ENCODE results near the gene STIMATE. TPM values are rescaled to one million over a fixed set of nuclear protein-coding genes. Genes with fewer than 3 reads are reported as not detected.

STIMATE gene
- total RNA-seq, 1 experiment from 2014 or later, result 15.7 TPM

DNA sequence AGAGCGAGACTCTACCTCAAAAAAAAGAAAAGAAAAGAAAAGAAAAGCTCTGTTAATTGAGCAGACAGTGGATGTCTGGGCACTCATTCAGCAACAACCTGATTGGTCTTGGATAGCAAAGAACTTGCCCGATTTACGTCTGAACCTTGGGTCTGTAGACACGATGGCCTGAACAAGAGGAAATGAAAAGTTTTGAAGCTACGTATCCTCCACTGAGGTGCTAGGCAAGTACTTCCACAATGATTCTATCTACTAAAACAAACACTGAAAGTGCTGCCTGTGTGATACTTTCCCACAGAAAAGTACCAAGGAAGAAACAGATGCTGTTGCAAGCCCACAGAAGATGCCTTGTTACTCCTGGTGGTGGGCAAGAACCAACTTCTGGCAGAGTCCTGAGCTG, 40.7 kb downstream of the STIMATE start:
- BruUV-seq (replicated peaks), result no TSS peak
- H3K9me3 ChIP-seq (ENCODE audit: control insufficient read depth, insufficient read depth, low read depth, low read length), result no peaks in the 10 kb centered on the region
- no peaks in the 10 kb centered on the region for H3K4me1 ChIP-seq (ENCODE audit: control insufficient read depth, insufficient read depth, low read length)
- in situ Hi-C loops (cut with HindIII; ENCODE audit: low pct_unique_long_range_greater_than_20kb, low sequenced_read_pairs) (no loop called here), intact Hi-C loops (cut with micrococcal nuclease; ENCODE audit: unreplicated experiment) (no loop called here)
- no peaks in the 10 kb centered on the region for H3K36me3 ChIP-seq (ENCODE audit: control insufficient read depth, insufficient read depth, low read length)
- H3K27ac ChIP-seq (ENCODE audit: low read length), result no peak overlapping the region
- ATAC-seq (no peak), DNase-seq (ENCODE audit: low read depth, low spot score) (no peak)
- TF ChIP-seq SIN3A (IDR thresholded peaks at IDR 0.05; ENCODE audit: borderline replicate concordance, insufficient read depth, low read depth, low read length) (no peak), POLR2AphosphoS5 (IDR thresholded peaks at IDR 0.05; ENCODE audit: low read depth, low read length) (no peak), TCF7L2 (IDR thresholded peaks at IDR 0.05; ENCODE audit: low read depth, low read length) (no peak)
- TF ChIP-seq, protein P1, sequence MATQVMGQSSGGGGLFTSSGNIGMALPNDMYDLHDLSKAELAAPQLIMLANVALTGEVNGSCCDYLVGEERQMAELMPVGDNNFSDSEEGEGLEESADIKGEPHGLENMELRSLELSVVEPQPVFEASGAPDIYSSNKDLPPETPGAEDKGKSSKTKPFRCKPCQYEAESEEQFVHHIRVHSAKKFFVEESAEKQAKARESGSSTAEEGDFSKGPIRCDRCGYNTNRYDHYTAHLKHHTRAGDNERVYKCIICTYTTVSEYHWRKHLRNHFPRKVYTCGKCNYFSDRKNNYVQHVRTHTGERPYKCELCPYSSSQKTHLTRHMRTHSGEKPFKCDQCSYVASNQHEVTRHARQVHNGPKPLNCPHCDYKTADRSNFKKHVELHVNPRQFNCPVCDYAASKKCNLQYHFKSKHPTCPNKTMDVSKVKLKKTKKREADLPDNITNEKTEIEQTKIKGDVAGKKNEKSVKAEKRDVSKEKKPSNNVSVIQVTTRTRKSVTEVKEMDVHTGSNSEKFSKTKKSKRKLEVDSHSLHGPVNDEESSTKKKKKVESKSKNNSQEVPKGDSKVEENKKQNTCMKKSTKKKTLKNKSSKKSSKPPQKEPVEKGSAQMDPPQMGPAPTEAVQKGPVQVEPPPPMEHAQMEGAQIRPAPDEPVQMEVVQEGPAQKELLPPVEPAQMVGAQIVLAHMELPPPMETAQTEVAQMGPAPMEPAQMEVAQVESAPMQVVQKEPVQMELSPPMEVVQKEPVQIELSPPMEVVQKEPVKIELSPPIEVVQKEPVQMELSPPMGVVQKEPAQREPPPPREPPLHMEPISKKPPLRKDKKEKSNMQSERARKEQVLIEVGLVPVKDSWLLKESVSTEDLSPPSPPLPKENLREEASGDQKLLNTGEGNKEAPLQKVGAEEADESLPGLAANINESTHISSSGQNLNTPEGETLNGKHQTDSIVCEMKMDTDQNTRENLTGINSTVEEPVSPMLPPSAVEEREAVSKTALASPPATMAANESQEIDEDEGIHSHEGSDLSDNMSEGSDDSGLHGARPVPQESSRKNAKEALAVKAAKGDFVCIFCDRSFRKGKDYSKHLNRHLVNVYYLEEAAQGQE (IDR thresholded peaks at IDR 0.05; ENCODE audit: insufficient read depth in 1 of 2, low read depth in 2 of 2, low read length in 1 of 2), result no peak
- TF ChIP-seq, protein P2, sequence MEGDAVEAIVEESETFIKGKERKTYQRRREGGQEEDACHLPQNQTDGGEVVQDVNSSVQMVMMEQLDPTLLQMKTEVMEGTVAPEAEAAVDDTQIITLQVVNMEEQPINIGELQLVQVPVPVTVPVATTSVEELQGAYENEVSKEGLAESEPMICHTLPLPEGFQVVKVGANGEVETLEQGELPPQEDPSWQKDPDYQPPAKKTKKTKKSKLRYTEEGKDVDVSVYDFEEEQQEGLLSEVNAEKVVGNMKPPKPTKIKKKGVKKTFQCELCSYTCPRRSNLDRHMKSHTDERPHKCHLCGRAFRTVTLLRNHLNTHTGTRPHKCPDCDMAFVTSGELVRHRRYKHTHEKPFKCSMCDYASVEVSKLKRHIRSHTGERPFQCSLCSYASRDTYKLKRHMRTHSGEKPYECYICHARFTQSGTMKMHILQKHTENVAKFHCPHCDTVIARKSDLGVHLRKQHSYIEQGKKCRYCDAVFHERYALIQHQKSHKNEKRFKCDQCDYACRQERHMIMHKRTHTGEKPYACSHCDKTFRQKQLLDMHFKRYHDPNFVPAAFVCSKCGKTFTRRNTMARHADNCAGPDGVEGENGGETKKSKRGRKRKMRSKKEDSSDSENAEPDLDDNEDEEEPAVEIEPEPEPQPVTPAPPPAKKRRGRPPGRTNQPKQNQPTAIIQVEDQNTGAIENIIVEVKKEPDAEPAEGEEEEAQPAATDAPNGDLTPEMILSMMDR (IDR thresholded peaks at IDR 0.05), result no peak
- no peaks in the 10 kb centered on the region for H3K27me3 ChIP-seq (ENCODE audit: control insufficient read depth, insufficient read depth, low read length)
- no peak overlapping the region for H3K4me3 ChIP-seq (ENCODE audit: low read depth in 2 of 2, low read length in 2 of 2)
- CTCF ChIA-PET, result no interaction called here
- POLR2A ChIA-PET, result interaction anchor here (0.7 kb wide), 1 partner anchor 271 kb away, joined by 4 read pairs; no protein-coding TSS in a partner anchor

DNA sequence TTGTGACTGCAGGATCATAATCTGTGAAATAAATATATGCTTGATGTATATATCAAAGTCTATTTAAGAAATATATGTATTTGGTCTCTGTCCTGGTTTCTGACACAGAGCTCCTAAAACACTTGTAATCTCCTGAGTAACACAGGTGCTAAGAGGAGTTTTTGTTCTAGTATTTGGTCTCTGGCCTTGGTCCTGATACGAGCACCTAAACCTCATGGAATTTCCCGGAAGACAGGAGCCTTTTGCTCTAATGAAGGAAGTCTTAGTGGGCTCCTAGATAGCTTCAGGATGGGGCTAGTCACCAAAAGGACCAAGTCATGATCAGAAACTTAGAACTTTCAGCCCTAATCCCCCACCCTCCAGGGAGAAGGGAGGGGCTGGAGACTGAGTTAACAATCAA, 43.3 kb downstream of the STIMATE start:
- CTCF ChIA-PET, result no interaction called here

More for the DNA sequence above, 43.3 kb downstream of the STIMATE start:
- POLR2A ChIA-PET, result no interaction called here
- no peak overlapping the region for H3K27ac ChIP-seq (ENCODE audit: low read length)
- H3K36me3 ChIP-seq (ENCODE audit: control insufficient read depth, insufficient read depth, low read length), result no peaks in the 10 kb centered on the region
- DNase-seq (ENCODE audit: low read depth, low spot score), result no peak
- no peak overlapping the region for H3K4me3 ChIP-seq (ENCODE audit: low read depth in 2 of 2, low read length in 2 of 2)
- no TSS peak for BruUV-seq (replicated peaks)
- ATAC-seq, result no peak
- H3K9me3 ChIP-seq (ENCODE audit: control insufficient read depth, insufficient read depth, low read depth, low read length), result no peaks in the 10 kb centered on the region
- no peaks in the 10 kb centered on the region for H3K4me1 ChIP-seq (ENCODE audit: control insufficient read depth, insufficient read depth, low read length)
- no peaks in the 10 kb centered on the region for H3K27me3 ChIP-seq (ENCODE audit: control insufficient read depth, insufficient read depth, low read length)
- TF ChIP-seq, protein P1 (IDR thresholded peaks at IDR 0.05; ENCODE audit: insufficient read depth in 1 of 2, low read depth in 2 of 2, low read length in 1 of 2), result peak; percentile 24 to 79; a peak in 3 of 4 replicates
- TF ChIP-seq POLR2AphosphoS5 (IDR thresholded peaks at IDR 0.05; ENCODE audit: low read depth, low read length), result no peak
- intact Hi-C loops (cut with micrococcal nuclease; ENCODE audit: unreplicated experiment), result no loop called here
- in situ Hi-C loops (cut with HindIII; ENCODE audit: low pct_unique_long_range_greater_than_20kb, low sequenced_read_pairs), result no loop called here

Measured in Panc1 (cell line).